GM19452 (cell line): ENCODE measurements around the gene CARMIL1.
"Not testable (repeated sequence)": the region's sequence is repeated elsewhere in the genome, so short reads cannot be mapped to it uniquely, and the experiment has no call there.

Experiments used
- ATAC-seq: cut with Tn5 transposase; IDR thresholded peaks from one replicate; pipeline ENCODE4 v1.9.1; 2021; ENCODE audit not compliant: unreplicated experiment

The CARMIL1 gene

DNA sequence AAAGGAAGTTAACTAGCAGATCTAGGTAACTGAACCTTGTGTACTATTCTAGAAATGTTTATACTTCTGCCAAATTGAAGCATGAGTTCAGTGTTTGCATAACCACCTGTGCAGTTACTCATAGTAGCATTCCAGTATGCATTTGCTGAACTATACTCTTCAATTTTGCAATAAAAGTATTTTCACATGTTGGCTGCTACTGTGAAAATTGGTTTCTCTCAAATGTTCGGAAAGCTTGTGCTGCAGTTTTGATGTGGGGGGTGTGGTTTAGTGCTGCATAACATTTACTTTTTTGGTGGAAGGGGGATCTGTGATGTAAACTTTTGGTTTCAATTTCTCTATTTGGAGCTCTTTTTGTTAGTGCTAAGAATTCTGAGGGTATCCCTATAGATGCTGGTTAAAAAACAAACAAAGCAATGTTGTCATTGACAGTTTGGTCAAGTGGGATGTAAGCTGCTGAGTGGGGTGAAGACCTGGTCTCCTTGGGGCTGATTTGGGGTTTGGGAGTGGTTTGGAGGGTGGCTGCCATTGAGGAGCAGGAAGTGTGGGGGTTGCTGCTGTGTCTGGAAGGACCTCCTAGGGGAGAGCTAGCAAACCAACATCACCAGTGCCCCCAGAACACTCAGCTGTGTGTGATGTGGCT is 87.8 kb downstream of the CARMIL1 start:
- peak; percentile 43 for ATAC-seq

DNA sequence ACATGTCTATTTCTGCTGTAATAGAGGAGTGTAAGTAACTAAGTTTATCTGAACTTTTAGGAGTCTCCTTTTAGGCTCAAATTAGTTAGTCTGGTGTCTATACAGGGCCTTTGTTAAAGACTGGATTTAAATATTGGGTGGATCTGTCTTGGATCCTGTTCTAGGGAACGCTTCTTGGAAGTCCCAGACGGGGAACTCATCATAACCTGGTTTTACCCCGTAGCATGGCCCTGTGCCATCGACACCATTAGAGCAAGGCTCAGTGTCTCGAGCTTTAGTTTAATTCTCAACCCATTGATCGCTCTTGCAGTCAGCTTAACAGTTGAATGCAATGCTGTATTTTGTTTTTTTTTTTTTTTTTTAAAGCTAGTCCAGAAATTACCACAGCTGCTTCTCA is 89.9 kb downstream of the CARMIL1 start:
- ATAC-seq = no peak

DNA sequence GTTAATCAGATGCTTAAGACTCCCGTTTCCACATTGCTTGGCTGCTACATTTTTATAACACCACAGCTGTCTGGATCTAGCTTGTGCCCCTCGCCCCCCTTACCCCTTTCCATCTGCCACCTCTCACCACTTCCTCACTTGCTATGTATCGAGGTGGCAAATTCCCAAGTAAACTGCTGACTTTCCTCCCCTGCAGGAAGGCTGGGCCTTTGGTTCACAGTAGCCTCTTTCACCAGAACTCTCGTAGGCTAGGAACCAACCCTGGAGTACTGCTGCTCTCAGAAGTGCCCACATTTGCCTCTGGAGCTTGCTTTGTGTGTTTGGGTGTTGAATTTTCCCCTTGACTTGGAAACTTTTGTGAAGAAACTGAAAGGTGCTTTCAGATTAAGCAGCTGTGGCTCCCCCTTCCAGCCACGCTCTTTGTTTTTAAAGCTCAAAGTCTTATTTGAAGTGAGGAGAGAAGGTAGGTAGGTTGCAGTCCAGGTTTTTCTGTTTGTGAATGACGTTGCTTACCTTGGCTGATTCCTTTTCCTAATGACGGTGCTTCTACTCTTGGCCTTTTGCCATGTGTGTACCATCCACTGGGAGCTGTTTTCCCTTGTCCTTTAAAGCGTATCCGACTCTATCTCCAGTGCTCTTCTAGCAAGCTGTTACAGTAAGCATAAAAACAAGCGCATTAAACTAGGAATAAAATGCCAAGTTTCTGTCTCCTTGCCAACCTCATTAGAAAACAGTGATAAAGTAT is 90.4 kb downstream of the CARMIL1 start:
- no peak for ATAC-seq

DNA sequence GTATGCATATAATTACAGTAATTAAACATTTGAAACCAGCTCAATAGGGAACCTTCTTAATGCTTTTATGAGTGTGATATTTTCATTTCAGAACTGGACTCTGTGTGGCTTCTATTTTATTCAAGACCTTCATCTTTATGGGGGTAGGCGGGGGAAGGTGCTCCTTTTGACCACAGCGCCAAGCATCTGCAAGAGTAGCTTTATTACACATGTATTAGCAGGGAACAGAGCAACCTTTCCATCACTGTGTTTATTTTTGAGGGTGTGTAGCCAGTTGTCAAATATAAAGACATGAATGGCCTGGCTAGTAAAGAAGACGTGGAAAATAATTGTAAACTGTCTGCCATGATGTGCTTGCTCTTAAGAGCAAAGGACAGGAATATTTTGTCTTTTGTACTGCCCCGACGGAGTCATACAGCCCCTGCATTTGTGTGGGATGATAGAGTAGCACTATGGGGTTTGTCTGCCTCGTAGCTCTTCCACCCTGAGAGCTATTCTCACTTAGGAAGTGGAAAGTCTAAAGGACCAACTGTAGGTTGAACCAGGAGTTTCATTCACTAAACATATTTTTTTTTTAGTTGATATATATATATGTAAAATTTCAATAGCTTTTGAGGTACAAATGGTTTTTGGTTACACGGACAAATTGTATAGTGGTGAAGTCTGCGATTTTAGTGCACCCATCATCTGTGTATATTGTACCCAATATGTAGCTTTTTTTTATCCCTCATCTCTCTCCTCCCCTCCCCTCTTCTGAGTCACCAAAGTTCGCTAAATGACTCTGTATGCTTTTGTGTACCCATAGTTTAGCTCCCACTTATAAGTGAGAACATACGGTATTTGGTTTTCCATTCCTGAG is 91.2 kb downstream of the CARMIL1 start:
- no peak for ATAC-seq

DNA sequence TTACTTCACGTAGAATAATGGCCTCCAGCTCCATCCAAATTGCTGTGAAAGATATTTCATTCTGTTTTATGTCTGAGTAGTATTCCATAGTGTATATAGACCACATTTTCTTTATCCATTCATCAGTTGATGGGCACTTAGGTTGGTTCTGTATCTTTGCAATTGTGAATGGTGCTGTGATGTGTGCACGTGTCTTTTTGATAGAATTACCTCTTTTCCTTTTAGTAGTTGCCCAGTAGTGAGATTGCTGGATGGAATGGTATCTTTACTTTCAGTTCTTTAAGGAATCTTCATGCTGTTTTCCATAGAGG is 91.8 kb downstream of the CARMIL1 start:
- ATAC-seq = no peak

DNA sequence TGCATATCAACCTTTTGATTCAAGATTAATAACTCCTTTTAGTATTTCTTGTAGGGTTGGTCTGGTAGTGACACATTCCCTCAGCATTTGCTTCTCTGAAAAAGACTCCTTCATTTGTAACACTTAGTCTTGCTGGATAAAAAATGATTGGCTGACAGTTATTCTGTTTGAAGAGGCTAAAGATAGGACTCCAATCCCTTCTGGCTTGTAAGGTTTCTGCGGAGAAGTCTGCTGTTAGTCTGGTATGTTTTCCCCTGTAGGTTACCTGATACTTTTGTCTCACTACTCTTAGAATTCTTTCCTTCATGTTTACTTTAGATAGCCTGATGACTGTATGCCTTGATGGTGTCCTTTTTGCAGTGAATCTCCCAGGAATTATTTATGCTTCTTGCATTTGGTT is 96.0 kb downstream of the CARMIL1 start:
- ATAC-seq = no peak

DNA sequence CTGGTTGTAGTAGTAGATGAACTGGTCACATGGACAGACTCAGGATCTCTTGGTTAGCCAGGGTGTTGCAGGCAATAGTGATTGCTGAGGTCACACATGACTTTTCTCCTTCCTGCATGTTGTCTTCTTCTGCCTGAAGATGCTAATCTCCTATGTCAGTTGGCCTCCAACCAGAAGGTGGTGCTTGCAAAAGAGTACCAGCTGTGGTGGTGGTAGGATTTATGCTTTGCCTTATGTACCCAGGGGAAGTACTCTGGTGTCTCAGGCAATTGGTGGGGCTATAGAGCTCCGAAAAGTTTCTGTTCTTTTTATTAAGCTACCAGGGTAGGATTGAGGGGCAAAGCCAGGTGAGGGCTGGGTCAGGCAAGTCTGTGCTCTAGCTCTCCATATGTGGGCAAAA is 98.5 kb downstream of the CARMIL1 start:
- no peak for ATAC-seq

DNA sequence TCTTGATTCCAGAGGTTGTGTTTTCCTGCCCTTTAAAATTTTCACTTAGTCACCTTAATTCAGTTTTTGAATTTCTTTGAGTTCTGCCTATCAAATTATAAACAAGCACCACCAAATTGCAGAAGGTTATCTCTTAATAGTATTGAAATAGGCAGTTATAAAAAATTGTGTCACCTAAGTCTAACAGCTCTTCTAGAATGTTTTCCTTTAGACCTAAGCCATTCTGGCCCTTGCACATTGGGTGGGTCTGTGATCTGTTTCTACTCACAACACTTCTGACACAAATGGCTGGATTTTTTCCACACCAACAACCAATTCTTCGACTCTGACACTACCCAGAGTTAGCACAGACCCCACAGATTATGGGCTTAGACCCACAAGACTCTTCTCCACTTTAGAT is 101.9 kb downstream of the CARMIL1 start:
- ATAC-seq = no peak

DNA sequence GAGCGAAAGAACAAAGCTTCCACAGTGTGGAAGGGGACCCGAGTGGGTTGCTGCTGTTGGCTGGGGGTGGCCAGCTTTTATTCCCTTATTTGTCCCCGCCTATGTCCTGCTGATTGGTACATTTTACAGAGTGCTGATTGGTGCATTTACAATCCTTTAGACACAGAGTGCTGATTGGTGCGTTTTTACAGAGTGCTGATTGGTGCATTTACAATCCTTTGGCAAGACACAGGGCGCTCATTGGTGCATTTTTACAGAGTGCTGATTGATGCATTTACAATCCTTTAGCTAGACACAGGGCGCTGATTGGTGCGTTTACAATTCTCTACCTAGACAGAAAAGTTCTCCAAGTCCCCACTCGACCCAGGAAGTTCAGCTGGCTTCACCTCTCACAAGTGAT is 103.3 kb downstream of the CARMIL1 start:
- not testable (repeated sequence) for ATAC-seq

DNA sequence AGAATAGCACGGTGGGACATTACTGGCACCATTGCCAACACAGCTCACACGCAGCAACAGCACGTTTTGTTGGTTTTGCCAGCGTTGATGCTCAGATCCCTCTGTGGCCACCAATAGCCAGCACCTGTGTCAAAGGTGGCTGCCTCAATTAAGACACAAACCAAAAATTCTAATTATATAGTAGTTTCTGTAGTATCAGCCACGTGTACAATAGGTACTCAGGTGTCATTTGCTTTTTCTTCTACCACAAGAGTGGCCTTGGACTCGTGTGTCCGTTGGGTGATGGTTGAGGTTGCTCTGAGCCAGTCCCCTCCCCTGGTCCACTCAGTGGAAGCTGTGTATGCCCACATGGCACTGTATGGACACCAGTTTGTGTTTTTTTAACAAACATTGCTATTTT is 105.1 kb downstream of the CARMIL1 start:
- no peak for ATAC-seq

DNA sequence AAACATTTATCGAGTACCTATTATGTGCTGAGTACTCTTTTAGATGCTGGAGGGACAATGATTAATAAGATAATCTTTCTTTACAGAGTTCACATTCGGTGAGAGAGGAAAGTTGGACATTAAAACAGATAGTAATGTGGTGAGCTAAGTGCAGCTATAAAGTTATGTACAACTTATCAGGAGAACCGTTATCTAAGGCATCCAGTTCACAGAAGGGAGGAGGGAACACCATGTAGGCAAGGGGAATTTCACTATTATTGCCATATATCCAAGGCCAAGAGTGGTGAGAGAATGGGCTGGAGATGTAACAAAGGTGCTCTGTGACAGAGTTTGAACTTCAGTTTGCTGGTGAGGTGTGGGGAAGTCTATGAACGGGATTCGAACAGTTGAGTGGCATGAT is 105.8 kb downstream of the CARMIL1 start:
- ATAC-seq = no peak

DNA sequence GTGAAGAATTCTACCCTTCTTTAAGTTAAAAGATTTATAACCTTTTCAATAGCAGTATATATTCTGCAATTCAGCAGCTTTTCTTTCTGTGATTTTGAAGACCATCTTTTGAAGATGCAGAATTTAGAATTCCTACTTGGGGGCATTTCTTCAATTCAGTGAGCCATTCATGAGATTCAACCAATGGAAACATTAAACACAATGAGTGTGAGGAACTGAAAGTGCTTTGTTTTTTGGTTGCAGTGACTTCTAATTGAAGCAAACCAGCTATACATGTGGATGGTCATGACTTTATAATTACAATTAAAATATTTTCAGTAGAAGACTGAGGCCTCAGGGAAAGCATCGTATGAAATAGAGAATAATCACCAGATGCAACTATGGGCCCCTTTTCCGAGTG is 108.3 kb downstream of the CARMIL1 start:
- peak; percentile 58 for ATAC-seq

DNA sequence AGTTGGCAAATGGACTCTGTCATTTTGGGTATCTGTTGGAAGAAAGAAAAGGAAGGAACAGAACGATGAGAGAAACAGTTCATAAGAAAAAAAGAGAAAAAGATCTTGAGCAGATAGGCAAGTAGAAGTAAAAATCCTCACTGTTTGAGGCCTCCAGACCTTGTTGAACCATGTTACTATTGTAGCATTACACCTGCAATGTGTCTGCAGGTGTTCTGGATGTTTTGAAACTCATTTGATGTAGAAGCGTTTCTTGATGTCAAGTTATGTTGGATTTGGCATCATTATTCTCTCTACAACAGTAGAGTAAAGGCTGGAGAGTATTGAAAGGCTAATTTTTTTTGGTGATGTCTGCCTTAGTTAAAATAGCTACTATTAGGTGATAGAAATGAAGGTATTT is 108.7 kb downstream of the CARMIL1 start:
- peak; percentile 14 for ATAC-seq

DNA sequence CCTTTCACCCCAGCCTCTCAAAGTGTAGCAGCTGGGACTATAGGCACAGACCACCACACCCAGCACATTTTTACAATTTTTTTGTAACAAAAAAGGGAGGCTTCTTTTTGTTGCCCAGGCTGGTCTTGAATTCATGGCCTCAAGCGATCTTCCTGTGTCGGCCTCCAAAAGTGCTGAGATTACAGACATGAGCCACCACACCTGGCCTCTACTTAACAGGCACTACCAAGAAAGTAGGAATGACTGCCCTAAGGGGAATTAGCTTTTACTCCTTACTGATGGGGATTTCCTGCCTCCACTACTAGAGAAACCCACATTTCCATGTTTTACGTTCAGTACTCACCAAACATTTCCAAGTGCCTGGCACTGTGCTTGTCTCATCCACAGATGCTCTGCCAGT is 109.6 kb downstream of the CARMIL1 start:
- no peak for ATAC-seq

DNA sequence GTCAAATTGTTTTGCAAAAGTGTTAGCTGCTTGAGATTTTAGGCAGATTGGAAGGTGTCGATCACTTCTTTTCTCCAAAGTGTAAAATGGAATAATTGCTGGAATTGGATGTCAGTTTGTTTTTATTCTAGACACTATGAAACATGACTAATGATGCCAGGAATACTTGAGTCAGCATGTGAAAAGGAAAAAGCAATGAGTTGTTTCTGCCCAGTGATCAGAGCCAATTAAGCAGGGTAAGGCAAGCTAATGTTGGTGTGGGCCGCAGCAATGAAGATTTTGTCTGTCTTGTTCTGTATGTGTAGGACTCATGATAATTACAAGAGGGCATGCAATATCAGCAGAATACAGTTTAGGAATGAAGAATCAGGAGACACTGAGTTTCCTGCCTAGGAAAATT is 110.3 kb downstream of the CARMIL1 start:
- no peak for ATAC-seq

DNA sequence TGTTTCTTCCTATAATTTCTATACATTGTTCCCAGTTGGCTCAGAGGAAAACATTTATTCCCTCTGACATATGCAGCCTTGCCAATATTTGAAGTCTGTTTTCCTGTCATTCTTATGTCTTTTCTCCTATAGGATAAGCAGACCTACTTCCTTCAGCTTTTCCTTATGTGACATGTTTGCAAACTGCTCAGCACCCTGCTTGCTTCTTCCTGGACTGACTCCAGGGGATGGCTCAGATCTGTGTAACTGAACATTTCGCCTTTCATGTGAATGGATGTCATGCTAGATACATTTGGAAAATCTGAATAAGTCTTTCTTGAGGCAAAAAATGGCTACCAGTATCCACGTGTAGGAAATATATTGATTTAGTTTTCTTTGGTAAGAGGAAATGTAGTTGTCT is 113.2 kb downstream of the CARMIL1 start:
- ATAC-seq = no peak

DNA sequence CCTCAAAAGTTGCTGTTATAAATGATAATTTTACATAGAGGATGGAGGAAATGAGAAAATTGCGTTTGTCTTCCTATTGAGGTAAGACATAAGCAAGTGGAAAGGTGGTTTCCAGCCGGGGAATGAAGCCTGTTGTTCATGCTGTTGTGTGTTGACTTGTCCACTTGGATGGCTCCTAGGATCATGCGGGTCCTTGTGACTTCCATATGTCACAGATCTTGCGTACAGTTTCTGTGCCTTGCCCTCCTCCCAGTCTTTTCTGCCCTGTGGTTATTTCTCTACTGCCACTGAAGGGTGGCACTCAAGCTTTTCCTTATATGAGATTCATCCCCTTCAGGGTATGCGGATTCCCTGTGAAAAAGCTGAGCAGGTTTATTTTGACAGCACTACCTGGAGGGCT is 116.6 kb downstream of the CARMIL1 start:
- ATAC-seq = no peak

DNA sequence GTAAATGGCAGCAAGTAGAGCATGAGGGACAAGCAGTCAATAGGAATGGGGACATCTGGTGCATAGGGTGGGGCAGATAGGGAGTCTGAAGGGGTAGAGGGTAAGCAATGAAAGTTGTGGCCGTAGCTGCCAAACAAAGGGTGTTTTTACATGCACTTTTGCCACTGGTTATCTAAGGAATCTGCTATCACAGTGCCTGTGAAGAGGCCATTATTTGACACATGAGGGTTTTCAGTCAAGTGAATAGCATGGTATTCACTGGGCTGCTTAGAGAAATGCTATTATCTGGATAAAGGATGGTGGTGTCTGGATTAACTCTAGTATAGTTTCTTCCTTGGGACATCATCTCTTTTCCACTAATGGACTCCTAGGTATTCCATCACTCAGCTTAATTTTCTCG is 118.2 kb downstream of the CARMIL1 start:
- no peak for ATAC-seq

DNA sequence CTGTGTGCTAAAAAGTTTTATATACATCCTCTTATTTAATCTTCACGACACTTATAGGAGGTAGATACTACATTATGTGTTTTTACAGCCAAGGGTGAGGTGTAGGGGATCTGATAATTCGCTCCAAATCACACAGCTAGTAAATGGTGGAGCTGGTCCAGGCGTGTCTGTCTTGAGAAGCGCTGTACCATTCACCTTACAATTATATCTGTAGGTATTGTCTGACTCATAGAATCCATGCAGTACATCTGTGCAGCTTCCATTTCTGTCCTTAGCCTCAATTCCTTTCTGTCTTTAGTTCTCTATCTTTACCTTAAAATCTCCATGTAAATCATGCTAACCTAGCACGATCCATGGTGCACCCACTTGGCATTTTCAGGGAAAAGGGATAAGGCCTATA is 120.7 kb downstream of the CARMIL1 start:
- no peak for ATAC-seq

DNA sequence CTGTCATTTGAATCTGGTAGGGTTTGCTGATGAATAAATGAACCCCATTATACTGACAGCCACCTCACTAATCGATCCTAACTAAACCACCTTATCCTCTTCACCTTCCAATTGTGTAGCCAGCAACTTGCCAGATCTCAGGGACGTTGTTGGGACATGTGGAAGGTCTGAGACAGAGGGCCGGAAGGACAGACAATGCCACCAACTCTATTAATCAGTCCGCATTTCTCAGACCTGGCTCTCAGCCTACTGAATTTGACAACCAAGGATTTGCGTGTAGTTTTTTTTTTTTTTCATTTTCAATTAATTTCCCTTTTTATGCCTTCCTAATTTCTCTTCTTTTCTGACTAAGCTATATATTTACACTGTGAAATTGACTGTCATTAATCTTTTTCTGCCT is 122.5 kb downstream of the CARMIL1 start:
- ATAC-seq = no peak

DNA sequence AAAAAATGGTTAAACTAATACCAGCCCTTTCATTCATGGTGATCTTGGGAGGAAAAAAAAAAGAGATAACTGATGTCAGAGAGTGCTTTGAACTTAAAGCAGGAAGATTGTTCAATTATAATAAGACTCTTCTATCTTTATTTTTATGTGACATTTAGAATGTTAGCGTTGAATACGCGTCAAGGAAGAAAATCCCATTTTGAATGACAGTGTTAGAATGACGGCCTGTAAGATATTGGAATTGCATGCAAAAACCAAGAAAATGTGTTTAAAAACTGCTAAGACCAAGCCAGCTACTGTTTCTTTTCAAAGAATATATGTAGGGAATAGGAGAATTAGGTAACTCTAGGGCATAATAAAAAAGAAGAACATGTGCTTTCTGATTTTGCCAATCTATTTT is 123.0 kb downstream of the CARMIL1 start:
- ATAC-seq = no peak

DNA sequence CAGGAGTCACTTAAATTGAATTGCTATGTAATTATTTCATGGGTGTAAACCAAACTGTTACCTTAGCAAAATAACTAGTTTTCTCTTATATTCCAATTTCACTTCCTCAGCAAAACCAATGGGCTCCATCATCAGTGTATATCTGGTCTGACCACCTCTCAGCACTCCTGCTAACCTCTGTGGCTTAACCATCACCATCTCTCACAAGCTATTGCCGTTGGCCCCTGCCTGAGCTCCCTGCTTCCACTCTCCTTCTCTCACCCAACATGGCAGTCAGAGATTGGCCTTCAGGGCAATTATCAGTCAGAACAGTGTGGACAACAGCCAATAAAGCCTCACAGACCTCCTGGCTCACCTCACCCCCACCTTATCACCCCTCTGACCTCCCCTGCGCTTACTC is 124.0 kb downstream of the CARMIL1 start:
- no peak for ATAC-seq
